SH-SY5Y (cell line): ENCODE results near the gene VMP1.

ENCODE experiments used
- GATA2 ChIP-seq: IDR thresholded peaks from 2 replicates; pipeline ENCODE4 v1.6.1; 2011; ENCODE audit warnings: mild to moderate bottlenecking, low read depth, low read length
- GATA3 ChIP-seq: IDR thresholded peaks from 2 replicates; pipeline ENCODE4 v1.6.1; 2011; ENCODE audit warnings: low read depth, mild to moderate bottlenecking, low read length, moderate library complexity

DNA sequence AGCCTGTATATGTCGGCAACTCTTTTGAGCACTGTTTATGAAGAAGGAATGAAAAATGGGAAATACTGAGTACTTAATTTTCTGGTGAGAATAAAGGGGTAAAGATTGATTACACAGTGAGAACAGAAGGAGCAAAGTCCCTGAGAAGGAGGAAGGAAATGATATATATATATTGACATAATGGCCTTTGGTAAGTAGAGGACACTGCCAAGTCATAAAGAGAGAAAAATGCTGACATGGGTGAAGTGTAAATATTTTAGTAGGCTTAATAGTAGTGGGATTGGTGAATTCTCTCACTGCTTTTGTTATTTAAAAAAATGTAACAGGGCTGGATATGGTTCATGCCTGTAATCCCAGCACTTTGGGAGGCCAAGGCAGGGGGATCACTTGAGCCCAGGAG lies 16.2 kb downstream of the VMP1 start:
- TF ChIP-seq GATA2 (no peak), GATA3 (no peak)
